H9 (cell line): ENCODE measurements around the gene TMEM81. TPM values are rescaled to one million over a fixed set of nuclear protein-coding genes. Genes with fewer than 3 reads are reported as not detected.

Experiments used
- DNase-seq: peaks from one replicate; pipeline ENCODE4 v3.0.0-alpha.2; 2017
- H2AFZ ChIP-seq: one replicate; pipeline ENCODE4 v1.6.1; 2013; ENCODE audit warnings: mild to moderate bottlenecking, low read length, control low read depth, moderate library complexity
- H2AK5ac ChIP-seq: 2 replicates; pipeline ENCODE4 v1.6.1; 2013; ENCODE audit warnings: low read length, control low read depth, mixed read lengths; ENCODE audit not compliant: insufficient read length
- H2BK120ac ChIP-seq: one replicate; pipeline ENCODE4 v1.6.1; 2013; ENCODE audit warnings: low read depth, mild to moderate bottlenecking, low read length, control low read depth, inconsistent platforms; ENCODE audit not compliant: poor library complexity, severe bottlenecking
- H2BK12ac ChIP-seq: 2 replicates; pipeline ENCODE4 v1.6.1; 2013; ENCODE audit warnings: low read length, control low read depth, mixed read lengths, low read depth; ENCODE audit not compliant: insufficient read length
- H2BK15ac ChIP-seq: 2 replicates; pipeline ENCODE4 v1.6.1; 2013; ENCODE audit warnings: low read depth, low read length, control low read depth
- H2BK20ac ChIP-seq: one replicate; pipeline ENCODE4 v1.6.1; 2013; ENCODE audit warnings: low read depth, mild to moderate bottlenecking, low read length, control low read depth, inconsistent platforms; ENCODE audit not compliant: poor library complexity, severe bottlenecking
- H2BK5ac ChIP-seq: 2 replicates; pipeline ENCODE4 v1.6.1; 2013; ENCODE audit warnings: low read length, control low read depth, mixed read lengths; ENCODE audit not compliant: insufficient read length
- H3K14ac ChIP-seq: 2 replicates; pipeline ENCODE4 v1.6.1; 2013; ENCODE audit warnings: low read length, control low read depth; ENCODE audit not compliant: insufficient read depth
- H3K18ac ChIP-seq: 2 replicates; pipeline ENCODE4 v1.6.1; 2013; ENCODE audit warnings: low read depth, mild to moderate bottlenecking, mixed read lengths, low read length, control low read depth; ENCODE audit not compliant: insufficient read length
- H3K23ac ChIP-seq: 2 replicates; pipeline ENCODE4 v1.6.1; 2013; ENCODE audit warnings: low read length, control low read depth, mixed read lengths, low read depth; ENCODE audit not compliant: insufficient read length
- H3K23me2 ChIP-seq: 2 replicates; pipeline ENCODE4 v1.6.1; 2013; ENCODE audit warnings: low read depth, mild to moderate bottlenecking, mixed read lengths, low read length, control low read depth; ENCODE audit not compliant: insufficient read length, poor library complexity, severe bottlenecking
- H3K27ac ChIP-seq: 2 replicates; pipeline ENCODE4 v1.5.1; 2013; ENCODE audit warnings: low read length, control low read depth, mixed read lengths, low read depth; ENCODE audit not compliant: insufficient read length
- H3K27me3 ChIP-seq: 2 replicates; pipeline ENCODE4 v1.6.1; 2013; ENCODE audit warnings: low read length, control low read depth, inconsistent platforms; ENCODE audit not compliant: insufficient read depth
- H3K4ac ChIP-seq: 2 replicates; pipeline ENCODE4 v1.6.1; 2013; ENCODE audit warnings: low read depth, mild to moderate bottlenecking, control low read depth, inconsistent platforms, low read length, moderate library complexity
- H3K4me1 ChIP-seq: 2 replicates; pipeline ENCODE4 v1.6.1; 2013; ENCODE audit warnings: low read length, control low read depth, inconsistent platforms; ENCODE audit not compliant: insufficient read depth
- H3K4me2 ChIP-seq: 2 replicates; pipeline ENCODE4 v1.6.1; 2013; ENCODE audit warnings: low read length, control low read depth, mixed read lengths; ENCODE audit not compliant: insufficient read length, insufficient read depth
- H3K56ac ChIP-seq: 2 replicates; pipeline ENCODE4 v1.6.1; 2013; ENCODE audit warnings: low read depth, mild to moderate bottlenecking, mixed read lengths, low read length, control low read depth; ENCODE audit not compliant: insufficient read length
- H3K79me1 ChIP-seq: 2 replicates; pipeline ENCODE4 v1.6.1; 2013; ENCODE audit warnings: low read depth, mild to moderate bottlenecking, moderate library complexity, low read length, control low read depth, inconsistent platforms; ENCODE audit not compliant: insufficient read depth, poor library complexity, severe bottlenecking
- H3K79me2 ChIP-seq: 2 replicates; pipeline ENCODE4 v1.6.1; 2013; ENCODE audit warnings: low read length, control low read depth, inconsistent platforms; ENCODE audit not compliant: insufficient read depth
- H3K9ac ChIP-seq: 2 replicates; pipeline ENCODE4 v1.6.1; 2013; ENCODE audit warnings: low read length, control low read depth, mixed read lengths; ENCODE audit not compliant: insufficient read length; ENCODE audit errors: extremely low read depth
- H3K9me3 ChIP-seq: one replicate; pipeline ENCODE4 v1.6.1; 2013; ENCODE audit warnings: low read depth, low read length, inconsistent platforms; ENCODE audit not compliant: control insufficient read depth
- H3T11ph ChIP-seq: one replicate; pipeline ENCODE4 v1.6.1; 2013; ENCODE audit warnings: mild to moderate bottlenecking, low read length, control low read depth, inconsistent platforms
- H4K20me1 ChIP-seq: one replicate; pipeline ENCODE4 v1.6.1; 2013; ENCODE audit not compliant: control insufficient read depth, insufficient read length, insufficient read depth
- H4K5ac ChIP-seq: 2 replicates; pipeline ENCODE4 v1.6.1; 2013; ENCODE audit warnings: low read depth, mild to moderate bottlenecking, mixed read lengths, low read length, control low read depth; ENCODE audit not compliant: insufficient read length
- H4K8ac ChIP-seq: replicated peaks from 2 replicates; pipeline ENCODE4 v1.6.1; 2013; ENCODE audit warnings: low read length, control low read depth, mixed read lengths, low read depth; ENCODE audit not compliant: insufficient read length
- H4K91ac ChIP-seq: 2 replicates; pipeline ENCODE4 v1.6.1; 2013; ENCODE audit warnings: low read depth, mild to moderate bottlenecking, moderate library complexity, mixed read lengths, low read length, control low read depth; ENCODE audit not compliant: insufficient read length
- H3K27ac Mint-ChIP-seq, 3 experiments: 2 replicates in 2 of 3; 3 replicates in 1 of 3; pipeline ENCODE4 v1.8.0; 2020 to 2021; ENCODE audit warnings: mixed read lengths in 3 of 3, mild to moderate bottlenecking in 1 of 3, moderate library complexity in 1 of 3
- H3K27me3 Mint-ChIP-seq: 2 replicates; pipeline ENCODE4 v1.8.0; 2021; ENCODE audit warnings: low read depth, mild to moderate bottlenecking, moderate library complexity, mixed read lengths
- H3K36me3 Mint-ChIP-seq, 3 experiments: 2 replicates in 2 of 3; 3 replicates in 1 of 3; pipeline ENCODE4 v1.8.0; 2020 to 2021; ENCODE audit warnings: low read depth in 3 of 3, mixed read lengths in 3 of 3; ENCODE audit not compliant: insufficient read depth in 1 of 3
- H3K4me1 Mint-ChIP-seq, 2 experiments: 2 replicates each; pipeline ENCODE4 v1.8.0; 2020; ENCODE audit warnings: mixed read lengths in 2 of 2
- H3K4me3 Mint-ChIP-seq, 2 experiments: 2 replicates in 1 of 2; 3 replicates in 1 of 2; pipeline ENCODE4 v1.8.0; 2020 to 2021; ENCODE audit warnings: mild to moderate bottlenecking in 2 of 2, mixed read lengths in 2 of 2, moderate library complexity in 1 of 2
- H3K9me3 Mint-ChIP-seq, 2 experiments: 2 replicates in 1 of 2; 3 replicates in 1 of 2; pipeline ENCODE4 v1.8.0; 2020; ENCODE audit warnings: mild to moderate bottlenecking in 2 of 2, mixed read lengths in 2 of 2, moderate library complexity in 1 of 2
- WGBS: extraction: QIAGEN DNeasy Blood & Tissue Kit; methylation state at CpG from one replicate; pipeline ENCODE4 v1.1.7; 2013; ENCODE audit warnings: missing lambda C conversion rate, low lambda C conversion rate, mixed read lengths; ENCODE audit not compliant: insufficient read length; ENCODE audit errors: extremely low coverage; 5-methylcytosine and 5-hydroxymethylcytosine counted together
- total RNA-seq: library from RNA; stranded (reverse); gene quantifications from 2 replicates; pipeline ENCODE4 v1.2.1, GENCODE V29; 2021
- TF ChIP-seq, protein P1 (sequence below): fragments of 200-600 bp; sonication (generic); conservative IDR thresholded peaks from 3 replicates; pipeline ENCODE4 v1.8.0; 2021; ENCODE audit warnings: antibody characterized with exemption, mild to moderate bottlenecking

The TMEM81 gene
- total RNA-seq, 1 experiment from 2014 or later = 3.0 TPM

DNA sequence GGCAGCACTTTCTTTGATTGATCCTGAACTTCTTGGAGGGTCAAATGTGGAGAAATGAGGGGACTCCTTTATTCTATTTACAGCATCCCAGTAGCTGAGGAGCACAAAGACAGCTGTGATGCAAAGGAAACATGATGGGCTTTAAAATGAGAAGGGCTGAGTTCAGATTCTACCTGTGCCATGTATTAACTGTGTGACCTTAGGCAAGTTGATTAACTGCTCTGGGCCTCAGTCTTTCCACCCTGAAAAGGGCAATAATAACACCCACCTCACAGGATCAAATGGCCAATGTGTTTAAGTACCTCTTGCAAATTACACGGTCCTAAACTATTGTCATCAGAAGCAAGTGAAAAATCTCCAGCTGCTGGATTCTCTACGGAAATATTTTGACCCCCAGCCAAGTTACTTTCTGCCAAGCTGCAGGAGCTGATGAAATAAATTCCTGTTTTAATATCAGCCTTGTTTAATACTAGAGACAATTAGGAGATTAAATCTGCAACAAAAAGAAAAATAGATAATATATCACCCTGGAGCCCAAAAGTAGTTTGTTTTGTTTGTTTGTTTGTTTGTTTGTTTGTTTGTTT, 15.7 kb downstream of the TMEM81 start:
- H3K27ac ChIP-seq = no peak overlapping the region
- no peak overlapping the region for H2BK20ac ChIP-seq
- no peak overlapping the region for H2BK12ac ChIP-seq
- Mint-ChIP-seq H3K9me3 (no peaks in the 10 kb centered on the region), H3K27me3 (no peaks in the 10 kb centered on the region; the same call in 1 of the 2 replicates), H3K4me3 (no peak overlapping the region), H3K4me1 (no peaks in the 10 kb centered on the region; a peak in 2 of 4 replicates), H3K36me3 (no peaks in the 10 kb centered on the region), H3K27ac (no peak overlapping the region)
- no peaks in the 10 kb centered on the region for H3K9me3 ChIP-seq
- no peak overlapping the region for H2AK5ac ChIP-seq
- no peak overlapping the region for H3K14ac ChIP-seq
- H3K4me2 ChIP-seq = no peak overlapping the region
- WGBS = no CpG with 5 or more reads among the region's 2 CpGs
- no peak overlapping the region for H2BK15ac ChIP-seq
- no peak overlapping the region for H3K18ac ChIP-seq
- DNase-seq = no peak
- H3K9ac ChIP-seq = no peak overlapping the region
- H4K91ac ChIP-seq = no peak overlapping the region
- no peak overlapping the region for H4K8ac ChIP-seq
- H2AFZ ChIP-seq = no peak overlapping the region
- H3K27me3 ChIP-seq = no peaks in the 10 kb centered on the region
- no peak overlapping the region for H2BK5ac ChIP-seq
- no peaks in the 10 kb centered on the region for H3K79me1 ChIP-seq
- H2BK120ac ChIP-seq = no peak overlapping the region
- peaks cover 3% of the 10 kb centered on the region for H3K23me2 ChIP-seq
- no peaks in the 10 kb centered on the region for H4K20me1 ChIP-seq
- TF ChIP-seq, protein P1, sequence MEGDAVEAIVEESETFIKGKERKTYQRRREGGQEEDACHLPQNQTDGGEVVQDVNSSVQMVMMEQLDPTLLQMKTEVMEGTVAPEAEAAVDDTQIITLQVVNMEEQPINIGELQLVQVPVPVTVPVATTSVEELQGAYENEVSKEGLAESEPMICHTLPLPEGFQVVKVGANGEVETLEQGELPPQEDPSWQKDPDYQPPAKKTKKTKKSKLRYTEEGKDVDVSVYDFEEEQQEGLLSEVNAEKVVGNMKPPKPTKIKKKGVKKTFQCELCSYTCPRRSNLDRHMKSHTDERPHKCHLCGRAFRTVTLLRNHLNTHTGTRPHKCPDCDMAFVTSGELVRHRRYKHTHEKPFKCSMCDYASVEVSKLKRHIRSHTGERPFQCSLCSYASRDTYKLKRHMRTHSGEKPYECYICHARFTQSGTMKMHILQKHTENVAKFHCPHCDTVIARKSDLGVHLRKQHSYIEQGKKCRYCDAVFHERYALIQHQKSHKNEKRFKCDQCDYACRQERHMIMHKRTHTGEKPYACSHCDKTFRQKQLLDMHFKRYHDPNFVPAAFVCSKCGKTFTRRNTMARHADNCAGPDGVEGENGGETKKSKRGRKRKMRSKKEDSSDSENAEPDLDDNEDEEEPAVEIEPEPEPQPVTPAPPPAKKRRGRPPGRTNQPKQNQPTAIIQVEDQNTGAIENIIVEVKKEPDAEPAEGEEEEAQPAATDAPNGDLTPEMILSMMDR = no peak
- H3T11ph ChIP-seq = no peak overlapping the region
- no peak overlapping the region for H3K56ac ChIP-seq
- no peak overlapping the region for H3K4ac ChIP-seq
- no peak overlapping the region for H4K5ac ChIP-seq
- no peak overlapping the region for H3K23ac ChIP-seq
- no peaks in the 10 kb centered on the region for H3K79me2 ChIP-seq
- no peaks in the 10 kb centered on the region for H3K4me1 ChIP-seq
